ENCODE measurements around the gene NPAS3.

The NPAS3 gene

DNA sequence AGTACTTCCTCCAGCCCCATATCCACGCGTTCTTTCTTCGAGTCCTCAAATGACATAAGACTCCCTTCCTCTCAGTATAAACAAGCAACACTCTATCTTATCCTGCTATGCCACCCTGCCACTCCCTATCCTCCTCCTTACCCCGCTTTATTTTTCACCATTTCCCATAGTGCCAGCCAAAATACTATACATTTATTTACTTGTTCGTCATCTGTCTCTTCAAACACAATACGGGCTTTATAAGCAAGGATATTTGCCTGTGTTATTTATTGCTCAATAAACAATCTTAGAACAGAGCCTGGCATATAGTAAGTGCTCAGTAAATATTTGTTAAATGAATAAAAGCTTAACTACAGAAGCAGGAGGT lies 567.3 kb downstream of the NPAS3 start:
- Histone ChIP-seq H3K4me2 (ENCODE audit: low read length) (no peak overlapping the region), H3K23ac (ENCODE audit: low read length) (no peak overlapping the region), H4K8ac (ENCODE audit: low read depth, low read length) (no peak overlapping the region), H2BK120ac (ENCODE audit: insufficient read depth, low read length, poor library complexity) (no peak overlapping the region), H3K18ac (ENCODE audit: low read length) (no peak overlapping the region), H3K4ac (ENCODE audit: low read depth, low read length) (no peak overlapping the region), H2BK5ac (ENCODE audit: low read depth, low read length, poor library complexity) (no peak overlapping the region), H4K91ac (ENCODE audit: low read depth, low read length) (no peak overlapping the region), H2AK5ac (ENCODE audit: low read length) (no peak overlapping the region), H3K79me2 (ENCODE audit: control insufficient read depth, insufficient read depth, low read length, poor library complexity) (no peaks in the 10 kb centered on the region), H2AFZ (ENCODE audit: insufficient read depth, low read length, poor library complexity) (no peak overlapping the region), H2BK12ac (ENCODE audit: low read length) (no peak overlapping the region), H3K14ac (ENCODE audit: low read length) (no peak overlapping the region), H4K12ac (ENCODE audit: low read depth, low read length) (no peak overlapping the region), H3K4me3 (ENCODE audit: low read depth, low read length) (no peak overlapping the region), H3K36me3 (ENCODE audit: control insufficient read depth in 1 of 2, insufficient read depth in 2 of 2, low read length in 2 of 2) (no peaks in the 10 kb centered on the region), H3K9me3 (ENCODE audit: insufficient read depth, low read depth, low read length) (no peaks in the 10 kb centered on the region), H3K9ac (ENCODE audit: low read length) (no peak overlapping the region), H3K4me1 (ENCODE audit: control insufficient read depth in 1 of 2, insufficient read depth in 2 of 2, low read length in 2 of 2) (peaks cover 3 to 6% of the 10 kb centered on the region in 2 experiments), H3K27ac (ENCODE audit: low read depth, low read length) (no peak overlapping the region), H3K79me1 (ENCODE audit: low read length) (no peaks in the 10 kb centered on the region), H3K27me3 (ENCODE audit: insufficient read depth, low read length) (no peaks in the 10 kb centered on the region)
- WGBS (ENCODE audit: extremely low coverage, insufficient coverage, insufficient read length): no CpG with 5 or more reads among the region's 6 CpGs
- no peak for DNase-seq

DNA sequence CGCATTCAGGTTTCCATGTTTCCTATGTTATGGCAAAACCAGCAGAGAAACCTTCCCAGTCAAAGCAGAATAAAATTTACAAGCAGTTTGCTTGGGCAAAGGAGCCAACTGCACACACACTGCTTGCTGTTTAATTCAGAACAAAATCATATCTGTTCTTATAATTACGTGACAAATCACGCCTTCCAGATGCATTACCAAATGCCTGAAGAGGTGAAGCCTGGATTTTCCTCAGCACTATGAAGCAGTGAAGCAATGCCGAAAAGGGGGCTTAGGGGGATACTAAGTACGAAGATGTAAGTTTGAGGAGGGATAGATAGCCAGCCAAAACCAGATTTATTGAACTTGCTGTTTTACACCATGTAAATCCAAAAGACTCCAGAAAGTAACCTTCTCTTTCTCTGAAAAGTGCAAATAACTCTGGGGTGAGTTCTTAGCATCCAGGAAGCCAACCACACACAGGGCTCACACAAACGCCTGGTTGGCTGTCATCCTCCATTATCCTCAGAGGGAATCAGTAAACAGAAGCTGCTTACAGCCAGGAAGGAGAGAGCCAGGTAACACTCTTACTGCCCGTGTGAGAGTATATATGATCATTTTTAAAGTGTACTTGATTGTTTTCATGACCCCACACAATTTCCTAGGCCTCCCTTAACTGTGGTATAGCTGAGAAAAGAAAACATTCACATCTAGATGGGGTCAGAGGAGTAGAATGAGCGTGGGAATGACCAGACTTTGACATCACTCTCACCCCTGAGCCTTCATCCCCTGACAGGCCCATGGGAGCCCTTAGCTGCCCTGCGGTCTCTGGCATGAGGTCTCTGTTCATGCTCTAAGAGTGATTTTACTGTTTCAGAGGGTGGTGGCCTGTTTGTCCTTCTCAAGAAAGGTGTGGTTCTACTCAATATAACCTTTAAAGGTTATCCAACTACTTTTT lies 569.7 kb downstream of the NPAS3 start:
- WGBS (ENCODE audit: extremely low coverage, insufficient coverage, insufficient read length): no CpG with 5 or more reads among the region's 9 CpGs
- Histone ChIP-seq H3K23ac (ENCODE audit: low read length) (no peak overlapping the region), H3K36me3 (ENCODE audit: control insufficient read depth in 1 of 2, insufficient read depth in 2 of 2, low read length in 2 of 2) (no peaks in the 10 kb centered on the region), H2AK5ac (ENCODE audit: low read length) (no peak overlapping the region), H3K14ac (ENCODE audit: low read length) (no peak overlapping the region), H2BK5ac (ENCODE audit: low read depth, low read length, poor library complexity) (no peak overlapping the region), H3K4me3 (ENCODE audit: low read depth, low read length) (no peak overlapping the region), H2BK120ac (ENCODE audit: insufficient read depth, low read length, poor library complexity) (no peak overlapping the region), H4K8ac (ENCODE audit: low read depth, low read length) (no peak overlapping the region), H2AFZ (ENCODE audit: insufficient read depth, low read length, poor library complexity) (no peak overlapping the region), H3K4me1 (ENCODE audit: control insufficient read depth in 1 of 2, insufficient read depth in 2 of 2, low read length in 2 of 2) (peaks cover 3 to 6% of the 10 kb centered on the region in 2 experiments), H3K79me1 (ENCODE audit: low read length) (no peaks in the 10 kb centered on the region), H3K27me3 (ENCODE audit: insufficient read depth, low read length) (no peaks in the 10 kb centered on the region), H4K91ac (ENCODE audit: low read depth, low read length) (no peak overlapping the region), H3K79me2 (ENCODE audit: control insufficient read depth, insufficient read depth, low read length, poor library complexity) (no peaks in the 10 kb centered on the region), H2BK12ac (ENCODE audit: low read length) (no peak overlapping the region), H3K9ac (ENCODE audit: low read length) (no peak overlapping the region), H3K4me2 (ENCODE audit: low read length) (no peak overlapping the region), H4K12ac (ENCODE audit: low read depth, low read length) (no peak overlapping the region), H3K27ac (ENCODE audit: low read depth, low read length) (no peak overlapping the region), H3K4ac (ENCODE audit: low read depth, low read length) (no peak overlapping the region), H3K18ac (ENCODE audit: low read length) (no peak overlapping the region), H3K9me3 (ENCODE audit: insufficient read depth, low read depth, low read length) (no peaks in the 10 kb centered on the region)
- no peak for DNase-seq

DNA sequence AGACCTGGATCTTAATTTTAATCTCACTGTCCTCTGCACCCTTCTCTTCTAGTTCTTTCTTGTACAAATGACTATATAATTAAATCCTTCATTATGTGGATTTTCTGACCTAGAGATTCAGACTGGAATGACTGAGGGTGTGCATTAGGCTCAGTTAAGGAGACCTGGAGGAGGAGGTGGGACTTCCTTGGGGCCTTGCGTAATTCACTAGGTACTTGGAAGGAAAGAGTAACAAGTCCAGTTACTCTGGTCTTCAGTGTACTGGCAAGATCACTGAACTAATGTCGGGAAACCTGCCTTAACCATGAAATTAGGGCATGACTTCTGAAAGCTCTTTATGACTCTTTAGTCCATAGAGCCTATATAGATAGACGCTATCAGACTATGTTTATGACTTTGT lies 570.8 kb downstream of the NPAS3 start:
- Histone ChIP-seq H2AK5ac (ENCODE audit: low read length) (no peak overlapping the region), H2BK12ac (ENCODE audit: low read length) (no peak overlapping the region), H3K18ac (ENCODE audit: low read length) (no peak overlapping the region), H3K9ac (ENCODE audit: low read length) (no peak overlapping the region), H3K4me3 (ENCODE audit: low read depth, low read length) (no peak overlapping the region), H4K8ac (ENCODE audit: low read depth, low read length) (no peak overlapping the region), H3K36me3 (ENCODE audit: control insufficient read depth in 1 of 2, insufficient read depth in 2 of 2, low read length in 2 of 2) (no peaks in the 10 kb centered on the region), H4K12ac (ENCODE audit: low read depth, low read length) (no peak overlapping the region), H2BK5ac (ENCODE audit: low read depth, low read length, poor library complexity) (no peak overlapping the region), H3K4me2 (ENCODE audit: low read length) (no peak overlapping the region), H3K4ac (ENCODE audit: low read depth, low read length) (no peak overlapping the region), H2BK120ac (ENCODE audit: insufficient read depth, low read length, poor library complexity) (peak overlapping the region; percentile 22), H3K14ac (ENCODE audit: low read length) (no peak overlapping the region), H4K91ac (ENCODE audit: low read depth, low read length) (no peak overlapping the region), H3K79me1 (ENCODE audit: low read length) (no peaks in the 10 kb centered on the region), H3K79me2 (ENCODE audit: control insufficient read depth, insufficient read depth, low read length, poor library complexity) (no peaks in the 10 kb centered on the region), H3K27me3 (ENCODE audit: insufficient read depth, low read length) (no peaks in the 10 kb centered on the region), H3K9me3 (ENCODE audit: insufficient read depth, low read depth, low read length) (no peaks in the 10 kb centered on the region), H3K23ac (ENCODE audit: low read length) (no peak overlapping the region), H3K4me1 (ENCODE audit: control insufficient read depth in 1 of 2, insufficient read depth in 2 of 2, low read length in 2 of 2) (peaks cover 3 to 6% of the 10 kb centered on the region in 2 experiments), H2AFZ (ENCODE audit: insufficient read depth, low read length, poor library complexity) (no peak overlapping the region), H3K27ac (ENCODE audit: low read depth, low read length) (no peak overlapping the region)
- no peak for DNase-seq
- no CpG with 5 or more reads among the region's 3 CpGs for WGBS (ENCODE audit: extremely low coverage, insufficient coverage, insufficient read length)

- Histone ChIP-seq H3K18ac (ENCODE audit: low read length) (no peak overlapping the region), H3K4me1 (ENCODE audit: control insufficient read depth in 1 of 2, insufficient read depth in 2 of 2, low read length in 2 of 2) (peaks cover 3 to 6% of the 10 kb centered on the region in 2 experiments), H3K79me1 (ENCODE audit: low read length) (no peaks in the 10 kb centered on the region), H3K4ac (ENCODE audit: low read depth, low read length) (no peak overlapping the region), H2BK5ac (ENCODE audit: low read depth, low read length, poor library complexity) (no peak overlapping the region), H3K4me2 (ENCODE audit: low read length) (peak overlapping the region; percentile 29), H3K27me3 (ENCODE audit: insufficient read depth, low read length) (no peaks in the 10 kb centered on the region), H4K8ac (ENCODE audit: low read depth, low read length) (peak overlapping the region; percentile 65), H3K9me3 (ENCODE audit: insufficient read depth, low read depth, low read length) (no peaks in the 10 kb centered on the region), H2BK12ac (ENCODE audit: low read length) (no peak overlapping the region), H4K91ac (ENCODE audit: low read depth, low read length) (no peak overlapping the region), H3K14ac (ENCODE audit: low read length) (no peak overlapping the region), H2AFZ (ENCODE audit: insufficient read depth, low read length, poor library complexity) (no peak overlapping the region), H2AK5ac (ENCODE audit: low read length) (no peak overlapping the region), H3K23ac (ENCODE audit: low read length) (no peak overlapping the region), H3K36me3 (ENCODE audit: control insufficient read depth in 1 of 2, insufficient read depth in 2 of 2, low read length in 2 of 2) (no peaks in the 10 kb centered on the region), H4K12ac (ENCODE audit: low read depth, low read length) (no peak overlapping the region), H2BK120ac (ENCODE audit: insufficient read depth, low read length, poor library complexity) (no peak overlapping the region), H3K27ac (ENCODE audit: low read depth, low read length) (no peak overlapping the region), H3K9ac (ENCODE audit: low read length) (no peak overlapping the region), H3K79me2 (ENCODE audit: control insufficient read depth, insufficient read depth, low read length, poor library complexity) (no peaks in the 10 kb centered on the region), H3K4me3 (ENCODE audit: low read depth, low read length) (no peak overlapping the region)
- no peak for DNase-seq
- WGBS (ENCODE audit: extremely low coverage, insufficient coverage, insufficient read length): no CpG with 5 or more reads among the region's 6 CpGs
These were observed 571.4 kb downstream of the NPAS3 start for GRCh38 chr14:33510063-33510481.

Measured in trophoblast cell (in vitro differentiated cells and primary cell).